ENCODE data around the gene XRCC3.

XRCC3 gene

DNA sequence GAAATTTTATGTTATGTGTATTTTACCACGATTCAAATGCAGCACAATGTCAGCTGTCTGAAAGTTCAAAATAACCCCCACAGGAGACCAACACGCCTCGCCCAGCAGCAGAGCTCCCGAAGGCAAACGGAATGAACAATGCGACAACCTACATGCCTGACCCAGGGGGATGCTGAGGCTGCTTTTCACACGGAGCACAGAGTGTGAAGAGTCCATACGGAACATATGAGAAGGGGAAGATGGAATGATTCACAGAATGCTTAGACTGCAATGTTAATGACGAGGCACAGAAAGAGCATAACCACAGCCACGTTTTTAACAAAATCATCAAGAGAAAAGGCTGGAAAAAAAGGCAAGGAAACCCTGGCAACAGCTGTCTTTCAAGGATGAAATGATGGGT lies 22.9 kb upstream of the XRCC3 start:
- no peak for DNase-seq

DNA sequence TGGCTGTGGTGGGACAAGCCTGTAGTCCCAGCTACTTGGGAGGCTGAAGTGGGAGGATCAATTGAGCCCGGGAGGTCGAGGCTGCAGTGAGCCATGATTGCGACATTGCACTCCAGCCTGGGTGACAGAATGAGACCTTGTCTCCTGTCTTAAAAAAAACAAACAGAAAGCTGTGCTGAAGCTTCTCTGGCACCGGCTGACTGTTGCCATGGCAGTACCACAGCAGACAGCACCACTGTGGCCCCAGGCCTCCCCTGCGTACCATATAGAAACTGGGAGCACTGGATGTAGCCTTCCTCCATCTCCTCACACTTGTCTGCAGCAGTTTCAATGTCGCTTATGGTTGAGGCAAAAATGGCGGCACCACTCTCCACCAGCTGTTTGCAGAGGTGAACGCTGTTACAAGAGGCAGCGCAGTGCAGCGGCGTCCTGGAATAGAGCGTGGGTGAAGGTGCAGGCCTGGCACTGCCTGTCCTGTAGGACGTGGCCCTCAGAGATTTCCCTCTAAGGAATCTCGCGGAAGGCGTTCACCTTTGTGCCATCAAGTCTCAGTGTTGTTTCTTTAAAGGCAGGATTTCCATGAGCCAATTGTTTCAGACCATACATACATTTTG lies 22.3 kb upstream of the XRCC3 start:
- no peak for DNase-seq

DNA sequence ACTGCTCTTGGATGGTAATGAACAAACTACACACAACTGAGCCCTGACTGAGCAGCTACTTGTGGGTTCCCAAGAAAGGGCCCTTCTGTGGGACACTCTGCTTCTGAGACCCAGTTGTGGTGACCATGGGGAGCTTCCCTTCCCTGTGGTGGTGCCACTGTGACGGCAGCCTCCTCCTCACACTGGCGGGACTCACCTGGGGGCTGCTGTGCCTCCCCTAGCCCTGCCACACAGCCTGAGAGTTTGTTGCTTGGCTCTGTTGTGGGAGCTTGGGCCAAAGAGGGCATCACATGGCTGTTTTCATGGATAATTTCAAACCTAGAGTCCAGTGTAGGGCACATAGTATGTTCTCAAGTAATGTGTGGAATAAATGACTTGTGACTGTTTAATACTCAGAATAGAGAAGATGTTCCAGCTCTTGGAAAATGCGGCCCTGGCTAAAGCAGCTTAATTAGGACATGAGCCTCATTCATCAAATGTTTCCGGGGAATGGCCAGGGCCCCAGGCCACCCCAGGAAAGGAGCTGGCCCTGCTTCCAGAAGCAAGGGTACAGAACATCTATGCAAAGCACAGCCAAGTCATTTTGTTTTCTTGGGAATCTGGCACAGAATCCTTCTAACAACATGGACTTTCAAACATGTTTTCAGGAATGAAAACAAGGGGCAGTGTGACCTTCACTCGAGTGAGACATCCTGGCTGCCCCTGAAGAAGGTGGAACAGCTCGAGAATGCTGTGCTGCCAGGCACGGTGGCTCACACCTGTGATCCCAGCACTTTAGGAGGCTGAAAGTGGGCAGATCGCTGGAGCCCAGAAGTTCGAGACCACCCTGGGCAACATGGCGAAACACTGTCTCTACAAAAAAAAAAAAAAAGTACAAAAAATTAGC lies 21.5 kb upstream of the XRCC3 start:
- no peak for DNase-seq

DNA sequence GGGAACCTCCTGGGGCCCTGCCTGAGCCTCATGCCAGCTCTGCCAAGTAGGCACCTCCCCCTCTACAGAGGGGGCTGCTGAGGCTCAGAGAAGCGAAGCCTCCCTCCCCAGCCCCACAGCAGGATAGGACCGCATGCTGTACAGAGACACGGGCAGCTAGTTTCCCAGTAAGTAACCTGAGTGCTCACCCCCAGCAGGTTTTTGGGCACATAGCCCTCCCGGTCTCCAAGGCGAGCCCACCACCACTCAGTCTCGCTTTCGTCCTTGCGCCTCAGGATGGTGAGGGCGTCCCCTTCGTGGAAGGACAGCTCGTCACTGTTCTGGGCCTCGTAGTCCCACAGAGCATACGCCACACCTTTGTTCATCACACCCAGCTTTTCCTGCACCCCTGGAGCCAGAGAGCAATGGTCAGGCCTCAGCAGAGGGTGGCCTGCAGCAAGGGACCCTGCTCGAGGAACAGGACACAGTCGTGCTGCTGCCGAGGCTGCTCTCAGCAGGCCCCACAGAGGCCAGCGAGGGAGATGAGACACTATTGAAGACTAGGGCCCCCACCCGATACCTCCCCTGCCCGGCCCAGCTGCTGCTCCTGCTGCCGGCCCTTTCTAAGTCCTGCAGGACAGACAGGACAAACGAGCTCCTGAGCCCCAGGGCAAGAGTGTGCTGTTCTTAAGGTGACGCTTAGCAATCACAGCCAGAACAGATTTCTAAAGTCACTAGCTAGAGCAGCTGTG lies 20.7 kb upstream of the XRCC3 start:
- DNase-seq: no peak

DNA sequence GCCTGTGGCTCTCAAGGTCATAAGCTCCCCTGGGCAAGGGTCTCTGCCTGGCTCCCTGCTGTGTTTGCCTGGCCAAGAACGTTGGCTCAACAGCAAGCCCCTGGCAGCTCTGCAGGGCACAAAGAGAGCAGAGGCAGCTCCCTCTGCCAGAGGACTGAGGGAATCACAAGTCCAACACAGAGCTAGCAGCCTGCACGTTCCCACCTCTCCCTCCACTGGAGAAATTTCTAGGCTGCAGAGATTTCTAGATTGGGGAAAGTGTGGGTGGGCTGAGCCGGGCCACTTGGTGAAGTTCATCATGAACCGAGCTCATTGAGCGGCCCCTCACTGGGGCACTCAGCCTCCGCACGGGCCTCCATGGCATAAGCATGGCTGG lies 20.2 kb upstream of the XRCC3 start:
- no peak for DNase-seq

DNA sequence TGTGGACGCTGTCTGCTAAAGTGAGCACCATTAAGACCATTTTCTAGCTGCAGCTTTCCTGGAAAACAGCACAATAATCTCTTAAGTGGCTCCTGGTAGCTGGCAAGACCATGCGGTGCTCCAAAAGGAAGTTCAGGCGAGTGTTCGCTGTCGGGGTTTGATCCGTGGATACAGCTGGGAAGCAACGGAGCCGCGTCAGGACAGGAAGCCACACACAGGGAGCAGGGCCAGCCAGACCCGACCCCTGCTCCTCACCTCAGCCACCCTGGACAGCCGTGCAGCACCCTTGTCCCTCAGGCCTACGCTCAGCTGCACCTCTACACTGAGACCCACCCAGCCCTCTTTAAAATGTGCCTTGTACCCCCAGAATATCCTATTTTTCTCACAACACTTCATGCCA lies 19.8 kb upstream of the XRCC3 start:
- no peak for DNase-seq

DNA sequence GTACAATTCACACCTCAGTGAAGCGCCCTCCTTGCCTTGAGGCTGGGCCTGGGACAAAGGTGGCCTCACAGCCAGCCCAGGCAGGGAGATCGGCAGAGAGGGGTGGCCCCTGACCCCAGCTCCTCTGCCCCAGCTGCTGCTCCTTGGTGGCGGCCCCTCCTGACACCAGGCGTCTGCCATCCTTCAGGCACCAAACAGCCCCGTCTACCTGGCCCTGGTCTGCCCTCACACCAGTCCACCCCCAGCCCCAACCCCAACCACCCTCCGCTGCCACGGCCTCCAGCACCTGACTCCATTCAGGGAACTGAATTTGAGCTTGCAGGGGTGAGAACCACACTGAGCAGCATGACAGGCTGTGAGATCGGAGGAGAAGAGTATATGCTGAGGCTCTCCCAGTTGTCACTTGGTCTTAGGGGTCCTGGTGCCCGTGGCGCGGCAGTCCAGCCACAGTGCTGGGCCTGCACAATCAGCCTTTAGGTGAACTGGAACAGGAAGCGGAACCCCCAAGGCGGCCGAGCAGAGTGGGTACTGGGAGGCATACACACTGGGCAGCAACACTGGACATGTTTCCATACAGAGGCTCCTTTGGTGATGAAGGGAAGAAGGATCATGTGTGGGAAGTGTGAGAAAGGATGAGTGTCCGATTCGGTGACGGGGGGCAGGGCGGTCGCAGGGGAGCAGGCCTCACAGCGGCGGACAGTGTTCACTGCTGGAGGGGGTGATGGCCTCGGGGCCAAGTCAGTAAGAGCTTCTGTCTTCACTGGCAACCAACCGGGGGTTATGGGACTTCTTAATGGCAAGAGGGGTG lies 19.0 kb upstream of the XRCC3 start:
- DNase-seq: no peak

DNA sequence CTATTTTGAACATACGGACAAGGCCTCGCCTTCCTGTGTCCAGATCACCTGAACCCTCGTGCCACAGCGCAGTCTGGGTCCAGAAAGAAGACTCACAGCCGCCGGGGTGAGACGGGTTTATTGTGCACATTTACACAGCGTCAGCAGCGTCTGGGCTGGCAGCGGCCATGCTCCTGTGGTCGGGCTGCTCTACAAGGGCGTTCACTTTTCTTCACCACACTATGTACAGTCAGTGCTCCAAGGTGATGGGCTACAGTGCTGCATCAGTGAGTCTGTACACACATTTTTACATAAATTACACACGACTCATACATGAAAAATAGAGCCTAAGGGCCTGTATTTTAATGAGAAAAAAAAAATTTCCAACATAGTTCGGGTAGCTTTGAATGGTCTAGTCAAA lies 18.4 kb upstream of the XRCC3 start:
- no peak for DNase-seq

DNA sequence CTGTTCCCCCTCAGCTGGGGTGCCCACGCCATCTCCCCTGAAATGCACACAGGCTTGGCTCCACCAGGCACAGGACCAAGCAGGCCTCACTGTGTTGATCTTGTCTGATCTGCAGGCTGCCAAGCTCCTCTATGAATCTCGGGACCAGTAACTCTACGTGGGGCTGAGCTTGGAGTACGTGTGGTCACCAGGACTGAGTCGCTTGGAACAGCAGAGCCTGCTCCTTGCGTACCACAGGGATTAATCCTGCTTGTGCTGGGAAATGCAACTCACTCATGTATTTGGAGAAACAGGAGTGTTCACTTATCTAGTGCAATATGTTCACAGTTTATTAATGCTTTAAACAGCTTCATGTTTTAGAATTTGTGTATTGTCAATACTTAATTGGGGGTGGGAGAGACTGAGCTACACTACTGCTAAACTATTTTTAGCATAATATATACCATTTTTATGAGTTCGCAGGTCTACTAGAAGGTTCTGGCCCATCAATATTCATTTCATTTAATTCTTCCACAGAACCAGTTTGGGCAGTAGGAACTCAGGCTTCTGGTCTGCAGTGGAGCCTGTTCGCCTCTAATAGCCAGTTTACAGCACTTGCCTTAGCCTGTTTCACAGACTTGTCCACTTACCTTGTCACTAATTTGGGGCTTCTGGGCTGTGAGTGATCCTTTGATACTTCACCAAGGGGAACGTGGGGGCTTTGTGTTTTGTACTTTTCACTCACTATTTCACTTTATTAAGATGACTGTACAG lies 17.8 kb upstream of the XRCC3 start:
- no peak for DNase-seq

DNA sequence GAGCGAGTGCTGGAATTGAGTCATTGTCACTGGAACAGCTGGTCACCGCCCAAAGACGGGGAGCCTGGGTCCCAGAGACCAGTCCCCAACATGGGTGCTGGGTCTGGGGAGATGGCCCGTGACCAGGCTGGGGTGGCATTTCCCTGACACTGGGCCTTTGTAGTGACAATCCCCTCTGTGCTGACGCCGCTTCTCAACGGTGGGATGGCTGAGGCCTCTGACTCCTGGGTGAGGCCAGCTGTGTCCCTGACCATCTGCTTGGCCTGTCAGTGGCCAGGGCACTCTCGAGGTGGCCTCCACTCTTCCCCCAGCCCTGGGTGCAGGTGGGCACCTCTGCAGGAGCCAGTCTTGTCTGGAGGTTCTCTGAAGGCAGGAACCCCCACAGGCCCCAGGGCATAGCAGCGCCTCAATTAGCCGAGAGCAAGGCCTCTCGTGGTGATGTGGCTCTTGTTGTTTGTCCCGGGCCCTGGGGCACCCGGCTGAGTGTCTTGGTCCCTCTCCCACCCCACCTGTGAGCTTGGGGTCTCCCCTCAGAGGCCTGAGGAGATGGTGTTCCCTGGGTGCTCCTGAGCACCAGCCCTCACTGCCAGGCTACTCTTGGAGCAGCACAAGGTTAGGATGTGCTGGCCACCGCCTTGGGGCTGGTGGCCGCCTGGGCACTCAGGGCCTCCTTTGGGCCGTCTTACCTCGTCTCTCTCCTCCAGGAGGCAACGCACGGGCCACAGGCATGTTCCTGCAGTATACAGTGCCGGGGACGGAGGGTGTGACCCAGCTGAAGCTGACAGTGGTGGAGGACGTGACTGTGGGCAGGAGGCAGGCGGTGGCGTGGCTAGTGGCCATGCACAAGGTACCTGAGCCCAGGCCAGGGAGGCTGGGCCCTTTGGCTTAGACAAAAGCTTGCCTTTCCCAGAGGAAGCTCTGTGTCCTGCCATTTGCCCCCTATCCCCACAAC lies 16.9 kb upstream of the XRCC3 start:
- DNase-seq: no peak

DNA sequence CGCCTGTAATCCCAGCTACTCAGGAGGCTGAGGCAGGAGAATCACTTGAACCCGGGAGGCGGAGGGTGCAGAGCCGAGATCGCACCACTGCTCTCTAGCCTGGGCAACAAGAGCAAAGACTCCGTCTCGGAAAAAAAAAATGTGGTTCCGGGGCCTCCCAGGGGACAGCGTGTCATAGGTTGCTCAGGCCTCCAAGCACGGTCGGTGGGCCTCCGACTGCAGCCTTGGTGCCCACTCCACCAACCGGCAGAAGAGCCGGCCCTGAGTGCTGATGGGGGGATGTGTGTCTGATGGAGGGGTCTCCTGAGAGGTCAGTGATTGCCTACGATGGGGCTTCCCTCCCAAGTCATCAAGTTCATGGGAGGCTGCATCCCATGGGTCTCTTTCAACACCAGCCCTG lies 16.2 kb upstream of the XRCC3 start:
- DNase-seq: no peak

DNA sequence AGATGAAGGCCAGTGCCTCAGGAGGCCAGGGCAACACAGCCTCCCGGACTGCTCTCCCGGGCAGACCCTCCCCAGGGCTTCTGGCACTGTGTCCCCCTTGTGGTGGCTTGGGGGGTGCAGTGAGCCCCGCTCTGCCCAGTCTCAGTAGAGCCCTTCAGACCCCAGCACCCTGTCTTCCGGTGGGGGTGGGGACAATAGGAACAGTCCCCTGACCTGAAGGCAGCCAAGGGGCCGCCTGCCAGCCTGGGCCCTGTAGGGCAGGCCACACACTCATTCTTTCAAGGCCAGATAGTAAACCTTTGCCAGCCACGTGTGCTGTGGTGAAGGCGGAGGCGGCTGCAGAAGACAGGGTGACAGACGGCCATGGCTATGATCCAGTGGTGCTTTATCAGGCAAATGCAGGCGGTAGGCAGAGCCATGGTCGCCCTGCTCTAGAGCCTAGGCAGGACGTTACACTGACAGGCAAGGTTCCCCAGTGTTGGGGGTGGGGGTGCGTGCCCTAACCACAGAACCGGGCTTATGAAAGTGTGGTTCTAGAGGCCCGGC lies 15.3 kb upstream of the XRCC3 start:
- no peak for DNase-seq

DNA sequence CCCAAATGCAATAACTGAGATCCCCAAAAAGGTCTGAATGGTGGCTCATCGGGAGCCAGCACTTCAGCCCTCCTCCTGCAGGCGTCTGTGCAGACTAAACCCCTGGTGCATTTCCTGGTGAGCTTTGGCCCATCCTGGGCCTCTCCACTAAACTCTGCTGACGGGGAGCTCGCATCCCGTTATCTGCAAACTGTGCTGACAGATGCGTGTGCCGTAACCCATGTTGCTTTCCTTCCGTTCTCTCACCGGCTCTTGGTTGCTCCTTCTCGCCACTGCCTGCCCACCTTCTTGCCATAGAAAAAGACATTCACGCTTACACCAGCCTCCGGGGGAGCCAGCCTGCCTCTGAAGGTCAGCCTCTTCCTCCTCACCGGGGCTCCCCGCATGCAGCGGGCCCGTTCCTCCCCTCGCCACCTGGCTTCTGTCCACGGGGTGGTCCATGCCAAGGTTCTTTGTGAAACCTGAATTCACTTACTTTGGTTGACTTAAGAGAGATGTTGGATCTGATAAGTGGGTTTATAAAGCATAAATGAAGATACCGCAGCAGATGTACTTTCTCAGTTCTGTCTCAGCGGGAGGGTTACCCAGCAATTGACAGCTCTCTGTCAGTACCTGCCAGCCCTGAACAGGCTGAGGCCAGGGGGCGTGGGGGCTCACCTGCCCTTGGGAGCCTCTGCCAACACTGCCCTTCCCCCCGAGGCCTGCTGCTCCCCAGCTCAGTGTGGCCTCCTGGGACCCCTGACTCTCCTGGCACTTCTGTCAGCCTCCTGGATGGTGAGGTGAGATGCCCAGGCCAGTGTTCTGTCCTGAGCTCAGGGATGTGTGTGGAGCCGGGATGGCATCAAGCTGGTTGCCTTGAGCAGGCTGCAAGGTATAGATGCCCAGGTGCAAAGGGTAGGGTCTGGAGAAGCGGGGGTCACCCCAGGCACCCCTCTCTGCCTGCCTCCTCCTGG lies 14.5 kb upstream of the XRCC3 start:
- DNase-seq: no peak

DNA sequence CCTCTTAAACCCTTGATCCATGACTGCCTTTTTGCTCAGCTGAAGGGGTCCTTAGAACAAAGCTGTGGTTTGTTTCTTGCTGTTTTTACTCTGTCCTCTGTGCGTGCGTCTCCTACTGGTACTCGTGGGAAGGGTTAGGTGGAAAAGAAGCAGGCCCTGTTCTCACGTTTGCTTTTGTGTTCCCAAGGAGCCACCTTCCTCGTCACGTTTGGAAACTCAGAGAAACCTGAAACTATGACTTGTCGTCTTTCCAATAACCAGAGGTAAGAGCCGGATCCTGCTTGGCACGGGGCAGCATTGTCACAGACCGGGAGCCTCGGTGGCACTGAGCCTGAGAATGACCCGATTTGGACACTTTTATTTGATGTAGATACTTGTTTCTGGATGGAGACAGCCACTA lies 13.5 kb upstream of the XRCC3 start:
- no peak for DNase-seq

DNA sequence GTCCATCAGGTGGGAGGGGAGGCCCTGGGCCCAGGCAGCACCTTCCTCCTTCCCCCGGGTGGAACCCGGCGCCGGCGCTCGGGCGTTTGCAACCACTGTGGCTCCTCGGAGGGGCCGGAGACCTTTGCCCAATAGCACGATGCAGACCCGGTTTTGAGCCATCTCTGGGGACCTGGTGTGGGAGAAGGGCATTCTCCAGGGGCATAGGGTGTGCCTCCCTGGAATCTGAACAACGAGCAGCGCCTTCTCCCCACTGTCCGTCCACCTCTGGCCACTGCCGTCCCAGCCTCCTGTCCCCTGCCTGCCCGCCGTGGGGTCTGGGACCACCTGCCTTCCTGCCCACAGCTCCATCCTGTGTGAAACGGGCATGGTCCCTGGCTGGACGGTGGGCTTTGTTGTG lies 12.9 kb upstream of the XRCC3 start:
- no peak for DNase-seq

DNA sequence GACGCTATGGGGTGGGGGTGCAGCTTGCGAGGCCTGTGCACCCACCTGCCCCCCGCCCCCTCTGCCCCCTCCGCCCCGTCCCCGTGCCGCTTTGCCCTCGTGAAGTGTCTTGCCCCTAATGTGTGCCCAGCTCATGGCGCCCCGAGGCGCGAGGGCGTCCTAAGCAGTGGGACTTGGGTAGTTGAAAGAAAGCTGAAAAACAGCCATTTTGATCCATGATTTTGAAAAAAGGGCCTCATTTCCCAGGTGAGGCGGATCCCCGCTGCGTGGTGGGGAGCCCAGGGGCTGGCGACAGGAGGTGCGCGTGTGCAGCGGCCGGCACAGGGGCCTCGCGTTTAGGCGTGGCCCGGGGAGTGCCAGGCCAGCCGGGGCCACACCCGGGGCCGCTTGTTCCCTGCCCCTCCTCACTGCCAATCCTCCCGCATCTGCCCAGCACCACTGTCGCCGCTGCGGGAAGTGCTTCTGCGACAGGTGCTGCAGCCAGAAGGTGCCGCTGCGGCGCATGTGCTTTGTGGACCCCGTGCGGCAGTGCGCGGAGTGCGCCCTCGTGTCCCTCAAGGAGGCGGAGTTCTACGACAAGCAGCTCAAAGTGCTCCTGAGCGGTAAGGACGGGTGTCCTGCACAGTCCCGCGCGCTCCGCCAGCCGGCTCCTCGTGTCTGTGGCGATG lies 12.2 kb upstream of the XRCC3 start:
- DNase-seq: no peak

DNA sequence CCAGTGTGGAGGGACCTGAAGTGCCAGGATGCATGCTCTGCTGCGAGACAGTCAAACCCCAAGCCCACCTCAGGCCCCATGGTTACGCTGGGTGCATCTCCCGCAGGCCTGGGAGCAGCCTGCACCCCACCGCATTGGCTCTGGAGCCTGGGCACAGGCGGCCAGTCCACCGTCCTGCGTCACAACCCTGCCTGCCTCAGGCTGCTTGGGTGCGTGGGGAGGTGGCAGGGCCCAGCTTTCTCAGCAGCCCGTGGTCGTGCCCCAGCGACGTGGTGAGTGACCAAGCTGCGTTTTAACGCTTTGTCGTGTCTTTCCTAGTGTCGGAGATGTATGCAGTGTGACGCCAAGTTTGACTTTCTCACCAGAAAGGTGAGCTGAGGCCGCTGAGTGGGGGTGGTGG lies 11.2 kb upstream of the XRCC3 start:
- DNase-seq: no peak

DNA sequence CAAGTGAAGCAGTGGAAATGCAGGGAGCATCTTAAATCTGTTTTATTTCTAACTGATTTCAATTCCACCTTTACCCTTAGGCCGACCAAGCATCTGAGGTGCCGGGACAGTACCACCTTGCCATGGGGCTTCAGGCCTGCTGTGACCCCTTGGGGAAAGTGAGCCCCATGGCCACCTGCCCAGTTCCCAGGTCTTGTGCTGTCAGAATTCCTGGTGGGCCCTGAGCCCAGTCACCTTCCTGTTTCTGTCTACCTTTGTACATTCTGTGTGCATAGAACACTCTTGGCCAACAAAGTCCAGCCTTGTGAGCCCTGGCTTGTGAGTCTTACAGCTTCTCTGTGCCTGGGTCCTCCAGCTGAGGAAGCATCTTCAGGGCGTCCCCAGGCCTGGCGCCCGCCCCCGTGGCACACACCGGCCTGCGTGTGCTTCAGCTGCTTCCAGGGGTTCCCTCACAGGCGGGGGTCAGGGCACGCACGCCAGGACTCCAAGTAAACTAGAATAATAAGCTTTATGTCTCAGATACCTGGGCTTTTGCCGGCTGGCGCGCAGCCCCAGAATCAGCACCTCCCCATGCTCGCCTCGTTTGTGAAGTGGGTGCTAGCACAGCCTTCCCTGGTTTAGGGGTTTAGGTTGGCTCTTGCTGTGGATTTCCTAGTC lies 10.6 kb upstream of the XRCC3 start:
- no peak for DNase-seq
